GM21786 (cell line): ENCODE data around the gene GABARAPL1.
"Not testable (repeated sequence)": the region's sequence is repeated elsewhere in the genome, so short reads cannot be mapped to it uniquely, and the experiment has no call there.

Source experiments
- ATAC-seq: cut with Tn5 transposase; IDR thresholded peaks from one replicate; pipeline ENCODE4 v1.9.1; 2021; ENCODE audit not compliant: unreplicated experiment

GABARAPL1 gene

GRCh38 chr12:10197879-10198278 is 14.8 kb upstream of the GABARAPL1 start:
- no peak for ATAC-seq

GRCh38 chr12:10204495-10204894 is 8.2 kb upstream of the GABARAPL1 start:
- ATAC-seq: not testable (repeated sequence)

- no peak for ATAC-seq
These were observed 7.4 kb upstream of the GABARAPL1 start for GRCh38 chr12:10205220-10205807.

- ATAC-seq: no peak
These were observed 5.5 kb upstream of the GABARAPL1 start for GRCh38 chr12:10207136-10207535.

- no peak for ATAC-seq
These were observed 2.5 kb upstream of the GABARAPL1 start for GRCh38 chr12:10210225-10210624.

GRCh38 chr12:10211101-10211939 is 1.4 kb upstream of the GABARAPL1 start:
- ATAC-seq: no peak

GRCh38 chr12:10211940-10212738 is 538 bp upstream of the GABARAPL1 start:
- peak; percentile 74 for ATAC-seq

GRCh38 chr12:10213168-10214135 is 775 bp downstream of the GABARAPL1 start:
- ATAC-seq: peak; percentile 34

GRCh38 chr12:10214136-10214894 is 1.6 kb downstream of the GABARAPL1 start:
- no peak for ATAC-seq

GRCh38 chr12:10214895-10215267 is 2.2 kb downstream of the GABARAPL1 start:
- ATAC-seq: no peak

GRCh38 chr12:10215436-10215835 is 2.8 kb downstream of the GABARAPL1 start:
- ATAC-seq: no peak

GRCh38 chr12:10215946-10216345 is 3.3 kb downstream of the GABARAPL1 start:
- not testable (repeated sequence) for ATAC-seq

- no peak for ATAC-seq
These were observed 5.3 kb downstream of the GABARAPL1 start for GRCh38 chr12:10218021-10218420.

- no peak for ATAC-seq
These were observed 7.9 kb downstream of the GABARAPL1 start for GRCh38 chr12:10220398-10221077.

- ATAC-seq: no peak
These were observed 9.2 kb downstream of the GABARAPL1 start for GRCh38 chr12:10221846-10222245.

- ATAC-seq: no peak
These were observed 10.5 kb downstream of the GABARAPL1 start for GRCh38 chr12:10223208-10223607.

- ATAC-seq: not testable (repeated sequence)
These were observed 12.7 kb downstream of the GABARAPL1 start for GRCh38 chr12:10225426-10225825.

GRCh38 chr12:10226086-10226485 is 13.4 kb downstream of the GABARAPL1 start:
- ATAC-seq: no peak

- ATAC-seq: no peak
These were observed 14.1 kb downstream of the GABARAPL1 start for GRCh38 chr12:10226731-10227130.
